GM12878 (cell line): Measurements from ENCODE around the gene TMEM87A. TPM values are rescaled to one million over a fixed set of nuclear protein-coding genes. Genes with fewer than 3 reads are reported as not detected.

Experiments used
- ATAC-seq: fragments of 200-7000 bp; cut with Tn5 transposase; 3 replicates; pipeline ENCODE4 v1.9.1; 2020; ENCODE audit warnings: mild to moderate bottlenecking, moderate library complexity
- BruUV-seq: library from RNA; stranded (reverse); fragments of 400-500 nt; replicated peaks from 2 replicates; lab custom pipeline; 2021; lab: Mats Ljungman, UMichigan
- CTCF ChIA-PET: fragments of 300-600 bp; sonication (Branson Sonifier 250); formaldehyde crosslinking; extraction: SDS; loops from one replicate; lab custom pipeline; 2021; ENCODE audit warnings: inconsistent platforms; lab: Yijun Ruan, JAX
- POLR2A ChIA-PET: fragments of 350-600 bp; formaldehyde crosslinking; extraction: SDS; loops from one replicate; lab custom pipeline; 2021; ENCODE audit warnings: inconsistent platforms; lab: Charles Lee
- RAD21 ChIA-PET: fragments of 300-600 bp; sonication (Branson Sonifier 250); formaldehyde crosslinking; loops from one replicate; lab custom pipeline; 2023; ENCODE audit warnings: antibody characterized with exemption; ENCODE audit not compliant: unreplicated experiment; lab: Charles Lee
- SMC1A ChIA-PET: fragments of 300-600 bp; sonication (Branson Sonifier 250); formaldehyde crosslinking; loops from one replicate; lab custom pipeline; 2023; ENCODE audit not compliant: unreplicated experiment, uncharacterized antibody; lab: Charles Lee
- DNase-seq: peaks from one replicate; pipeline ENCODE4 v3.0.0-alpha.2; 2011; ENCODE audit warnings: low read depth, low spot score
- FAIRE-seq: peaks from 3 replicates; lab custom pipeline; 2011; peaks lifted over from hg19 to GRCh38; lab: Jason Lieb, UNC
- H2AFZ ChIP-seq: 2 replicates; pipeline ENCODE4 v1.6.0; 2011; ENCODE audit warnings: low read depth, low read length, control low read depth; ENCODE audit not compliant: control insufficient read depth
- H3K27ac ChIP-seq: 2 replicates; pipeline ENCODE4 v1.5.1; 2011; ENCODE audit warnings: control low read depth; ENCODE audit not compliant: control insufficient read depth, insufficient read depth
- H3K27me3 ChIP-seq, 2 experiments: replicated peaks in 1 of 2; 2 replicates each; pipeline versions ENCODE4 v1.6.0 to v1.6.1; 2011; ENCODE audit warnings: low read length in 1 of 2; ENCODE audit not compliant: control insufficient read depth in 2 of 2, insufficient read depth in 2 of 2
- H3K36me3 ChIP-seq, 2 experiments: 2 replicates each; pipeline ENCODE4 v1.5.1; 2011; ENCODE audit warnings: low read length in 1 of 2; ENCODE audit not compliant: control insufficient read depth in 2 of 2, insufficient read depth in 2 of 2
- H3K4me1 ChIP-seq: 2 replicates; pipeline ENCODE4 v1.6.1; 2011; ENCODE audit warnings: mild to moderate bottlenecking, low read length, moderate library complexity, mixed read lengths; ENCODE audit not compliant: control insufficient read depth, insufficient read depth
- H3K4me2 ChIP-seq: 2 replicates; pipeline ENCODE4 v1.6.0; 2011; ENCODE audit warnings: control low read depth; ENCODE audit not compliant: control insufficient read depth, insufficient read depth
- H3K4me3 ChIP-seq: fragments of 200-600 bp; sonication (generic); 2 replicates; pipeline ENCODE4 v1.5.1; 2016
- H3K79me2 ChIP-seq: 2 replicates; pipeline ENCODE4 v1.6.0; 2011; ENCODE audit warnings: low read length; ENCODE audit not compliant: control insufficient read depth, insufficient read depth
- H3K9ac ChIP-seq: 2 replicates; pipeline ENCODE4 v1.8.0; 2011; ENCODE audit warnings: low read length, control low read depth, mixed read lengths; ENCODE audit not compliant: control insufficient read depth, insufficient read depth
- H3K9me3 ChIP-seq: replicated peaks from 3 replicates; pipeline ENCODE4 v1.5.1; 2011; ENCODE audit warnings: mild to moderate bottlenecking, low read length; ENCODE audit not compliant: control insufficient read depth, insufficient read depth
- H4K20me1 ChIP-seq: 2 replicates; pipeline ENCODE4 v1.6.0; 2011; ENCODE audit not compliant: control insufficient read depth, insufficient read depth
- BACH1 ChIP-seq: fragments of 450-650 bp; IDR thresholded peaks from 2 replicates; pipeline ENCODE4 v1.6.1; 2017; ENCODE audit warnings: mild to moderate bottlenecking, borderline replicate concordance
- CBFB ChIP-seq: IDR thresholded peaks from 2 replicates; pipeline ENCODE4 v1.6.1; 2016; ENCODE audit warnings: antibody characterized with exemption, low read depth
- CBX5 ChIP-seq: sonication (generic); IDR thresholded peaks from 2 replicates; pipeline ENCODE4 v1.6.1; 2016; ENCODE audit warnings: low read depth, moderate library complexity, mild to moderate bottlenecking, inconsistent platforms
- ESRRA ChIP-seq: IDR thresholded peaks from 2 replicates; pipeline ENCODE4 v1.6.1; 2012; ENCODE audit warnings: mild to moderate bottlenecking, low read length, improper control_type of control experiment
- GATAD2B ChIP-seq: fragments of 450-650 bp; conservative IDR thresholded peaks from 2 replicates; pipeline ENCODE4 v1.6.1; 2017; ENCODE audit warnings: low read depth, mild to moderate bottlenecking, moderate library complexity
- HCFC1 ChIP-seq: fragments of 150-350 bp; IDR thresholded peaks from 2 replicates; pipeline ENCODE4 v1.6.1; 2014; ENCODE audit warnings: low read length
- IKZF1 ChIP-seq: fragments of 450-650 bp; conservative IDR thresholded peaks from 2 replicates; pipeline ENCODE4 v1.6.1; 2017; ENCODE audit warnings: antibody characterized with exemption, mild to moderate bottlenecking
- JUNB ChIP-seq: IDR thresholded peaks from 2 replicates; pipeline ENCODE4 v1.6.1; 2016; ENCODE audit warnings: antibody characterized with exemption, mild to moderate bottlenecking
- JUND ChIP-seq: IDR thresholded peaks from 2 replicates; pipeline ENCODE4 v1.6.1; 2012; ENCODE audit warnings: low read depth, mild to moderate bottlenecking, low read length, improper control_type of control experiment, moderate library complexity
- MEF2B ChIP-seq: fragments of 450-650 bp; IDR thresholded peaks from 2 replicates; pipeline ENCODE4 v1.6.1; 2018; ENCODE audit warnings: mild to moderate bottlenecking, moderate library complexity; ENCODE audit not compliant: partially characterized antibody, poor library complexity, severe bottlenecking
- MXI1 ChIP-seq: fragments of 150-350 bp; IDR thresholded peaks from 2 replicates; pipeline ENCODE4 v1.6.1; 2011; ENCODE audit warnings: low read depth, mild to moderate bottlenecking, inconsistent platforms, low read length, improper control_type of control experiment
- MYB ChIP-seq: fragments of 150-350 bp; IDR thresholded peaks from 2 replicates; pipeline ENCODE4 v1.6.1; 2014; ENCODE audit warnings: mild to moderate bottlenecking, low read depth, low read length, borderline replicate concordance
- NFXL1 ChIP-seq: fragments of 450-650 bp; IDR thresholded peaks from 2 replicates; pipeline ENCODE4 v1.6.1; 2017; ENCODE audit warnings: antibody characterized with exemption, mild to moderate bottlenecking, borderline replicate concordance
- PML ChIP-seq: IDR thresholded peaks from 2 replicates; pipeline ENCODE4 v1.6.1; 2012; ENCODE audit warnings: low read length, inconsistent platforms
- RB1 ChIP-seq: fragments of 450-650 bp; formaldehyde crosslinking; IDR thresholded peaks from 2 replicates; pipeline ENCODE4 v1.6.1; 2017; ENCODE audit warnings: mild to moderate bottlenecking, borderline replicate concordance
- SIX5 ChIP-seq: IDR thresholded peaks from 2 replicates; pipeline ENCODE4 v1.6.1; 2011; ENCODE audit warnings: mild to moderate bottlenecking, low read depth, low read length, moderate library complexity; ENCODE audit not compliant: severe bottlenecking
- WRNIP1 ChIP-seq: IDR thresholded peaks from 2 replicates; pipeline ENCODE4 v1.6.1; 2011; ENCODE audit warnings: low read depth, low read length, improper control_type of control experiment, borderline replicate concordance
- YY1 ChIP-seq: IDR thresholded peaks from 2 replicates; pipeline ENCODE4 v1.6.1; 2011; ENCODE audit warnings: low read depth, mild to moderate bottlenecking, low read length
- ZNF622 ChIP-seq: fragments of 450-650 bp; IDR thresholded peaks from 2 replicates; pipeline ENCODE4 v1.6.1; 2017; ENCODE audit warnings: mild to moderate bottlenecking, inconsistent platforms
- WGBS: methylation state at CpG from one replicate; pipeline ENCODE4 v1.1.6; 2016; ENCODE audit warnings: low lambda C conversion rate; ENCODE audit not compliant: insufficient replicate concordance, insufficient coverage; ENCODE audit errors: missing lambda C conversion rate; 5-methylcytosine and 5-hydroxymethylcytosine counted together
- in situ Hi-C: fragments of 300-500 bp; cut with MboI; formaldehyde crosslinking; loops from 9 replicates; pipeline ENCODE4 v1.14.3; 2018; ENCODE audit warnings: mixed read lengths
- intact Hi-C: fragments of 100-400 bp; cut with micrococcal nuclease; formaldehyde crosslinking; loops from one replicate; pipeline ENCODE4 v1.14.2; 2022; ENCODE audit not compliant: unreplicated experiment
- polyA plus RNA-seq, 11 experiments: library from polyadenylated mRNA; depleted of rRNA in 4 of 11; unstranded in 6 of 11; stranded (reverse) in 5 of 11; fragments of >200 nt; fragmentation: Nextera tagmentation in 4 of 11; fragmentation: Illumina TruSeq in 1 of 11; extraction: Ambion mirVana in 4 of 11; extraction: Trizol in 1 of 11; gene quantifications; 1 replicate in 1 of 11; 2 replicates in 10 of 11; pipeline versions ENCODE4 v1.2.1 to v1.2.3, GENCODE V29; 2011 to 2016; ENCODE audit warnings: inconsistent platforms in 2 of 11, missing spikeins in 2 of 11, low read depth in 1 of 11
- total RNA-seq, 4 experiments: library from RNA; depleted of rRNA in 3 of 4; stranded (reverse); fragments of >200 nt in 3 of 4; fragmentation: Illumina TruSeq in 1 of 4; extraction: Trizol in 1 of 4; gene quantifications; 2 replicates each; pipeline versions ENCODE4 v1.2.1 to v1.2.3, GENCODE V29; 2013 to 2021

Gene TMEM87A
- total and polyA plus RNA-seq, 10 of the 15 experiments (the other 5 are each of a cell fraction or from before 2014, with no cell fraction given) = 18.2 to 53.2 (median 33.4) TPM

DNA sequence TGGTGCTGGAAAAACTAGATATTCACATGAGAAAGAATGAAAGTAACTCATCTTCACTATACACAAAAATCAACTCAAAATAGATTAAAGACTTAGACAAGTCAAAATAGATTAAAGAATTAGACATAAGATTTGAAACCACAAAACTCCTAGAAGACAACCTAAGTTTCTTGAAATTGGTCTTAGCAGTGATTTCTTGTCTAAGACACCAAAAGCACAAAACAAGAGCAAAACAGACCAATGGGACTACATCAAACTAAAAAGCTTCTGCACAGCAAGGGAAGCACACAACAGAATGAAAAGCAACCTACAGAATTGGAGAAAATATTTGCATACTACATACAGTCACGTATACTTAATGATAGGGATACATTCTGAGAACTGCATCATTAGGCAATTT lies 58.6 kb downstream of the TMEM87A start:
- WGBS = 91% methylated on average over 1 of the region's 1 CpG
- H3K4me3 ChIP-seq = no peak overlapping the region
- TF ChIP-seq MYB (no peak), JUND (no peak), HCFC1 (no peak), NFXL1 (no peak), YY1 (no peak), RB1 (no peak), IKZF1 (no peak), ZNF622 (no peak), MXI1 (no peak), GATAD2B (no peak), PML (no peak), MEF2B (no peak), CBX5 (no peak), WRNIP1 (no peak), CBFB (no peak), BACH1 (no peak), SIX5 (no peak), ESRRA (no peak), JUNB (no peak)
- BruUV-seq = no TSS peak
- in situ Hi-C loops (no loop called here), intact Hi-C loops (no loop called here)
- ATAC-seq (no peak), DNase-seq (no peak), FAIRE-seq (no peak)
- H3K4me1 ChIP-seq = no peaks in the 10 kb centered on the region; the same call in 1 of the 2 replicates
- ChIA-PET CTCF (no interaction called here), POLR2A (no interaction called here), RAD21 (no interaction called here), SMC1A (no interaction called here)
- H3K79me2 ChIP-seq = no peaks in the 10 kb centered on the region
- H2AFZ ChIP-seq = no peak overlapping the region
- no peaks in the 10 kb centered on the region for H3K27me3 ChIP-seq
- peaks cover 3 to 14% of the 10 kb centered on the region in 2 experiments for H3K36me3 ChIP-seq
- no peaks in the 10 kb centered on the region for H4K20me1 ChIP-seq
- no peaks in the 10 kb centered on the region for H3K9me3 ChIP-seq
- H3K4me2 ChIP-seq = no peak overlapping the region
- no peak overlapping the region for H3K27ac ChIP-seq
- no peak overlapping the region for H3K9ac ChIP-seq
